Umbilical cord (tissue), 2 donors: ENCODE measurements around the gene DEFB121. TPM values are rescaled to one million over a fixed set of nuclear protein-coding genes. Genes with fewer than 3 reads are reported as not detected.
"Not testable (repeated sequence)": the region's sequence is repeated elsewhere in the genome, so short reads cannot be mapped to it uniquely, and the experiment has no call there.

Experiments used
- DNase-seq: peaks from one replicate; pipeline ENCODE4 v3.0.0-alpha.2; 2015; ENCODE audit warnings: low spot score
- total RNA-seq: library from RNA; depleted of rRNA; stranded (reverse); fragments of >200 nt; gene quantifications from one replicate; pipeline ENCODE4 v1.2.3, GENCODE V29; 2014; ENCODE audit warnings: low replicate concordance; ENCODE audit not compliant: insufficient read depth

DEFB121 gene
- total RNA-seq, result not detected

GRCh38 chr20:31406115-31406514, at the start of gene DEFB121:
DEFB121 (minus strand) TSS chr20:31406215; CDS start chr20:31406152, 63 bp downstream.
- DNase-seq, result no peak

DNA sequence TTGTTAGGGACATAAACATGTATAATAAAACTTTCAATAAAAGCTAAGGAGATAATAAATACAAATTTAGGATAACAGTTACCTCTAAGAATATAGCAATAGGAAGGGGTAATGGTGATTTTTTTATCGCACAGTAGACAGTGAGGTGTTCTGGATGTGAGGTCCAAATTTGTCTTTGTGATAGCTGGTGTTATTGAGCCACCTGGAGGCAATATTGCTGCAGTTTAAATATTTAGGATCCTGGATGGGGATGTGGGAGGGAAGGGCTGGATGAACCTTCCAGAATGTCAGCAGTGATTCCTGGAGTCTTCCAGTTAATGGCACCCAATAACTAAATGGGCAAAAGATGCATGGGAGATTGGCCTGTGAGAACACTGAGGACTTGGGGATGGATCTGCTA, 48.3 kb upstream of the DEFB121 start:
- DNase-seq, result no peak

DNA sequence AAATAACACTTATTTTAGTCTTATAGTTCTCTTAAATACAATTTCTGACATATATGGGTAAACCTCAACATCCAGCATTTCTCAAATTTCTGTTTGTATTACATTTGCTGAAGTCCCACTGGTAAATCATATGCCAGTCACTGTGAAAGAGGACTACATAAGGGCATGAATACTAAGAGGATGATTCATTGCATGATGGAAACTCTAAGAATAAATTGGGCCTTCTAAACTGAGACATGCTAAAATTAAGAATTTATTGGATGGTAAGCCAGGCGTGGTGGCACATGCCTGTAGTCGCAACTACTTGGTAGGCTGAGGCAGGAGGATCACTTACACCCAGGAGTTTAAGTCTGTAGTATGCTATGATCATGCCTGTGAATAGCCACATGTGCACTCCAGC, 46.6 kb upstream of the DEFB121 start:
- DNase-seq, result no peak

GRCh38 chr20:31449511-31450414, 43.7 kb upstream of the DEFB121 start:
- no peak for DNase-seq

DNA sequence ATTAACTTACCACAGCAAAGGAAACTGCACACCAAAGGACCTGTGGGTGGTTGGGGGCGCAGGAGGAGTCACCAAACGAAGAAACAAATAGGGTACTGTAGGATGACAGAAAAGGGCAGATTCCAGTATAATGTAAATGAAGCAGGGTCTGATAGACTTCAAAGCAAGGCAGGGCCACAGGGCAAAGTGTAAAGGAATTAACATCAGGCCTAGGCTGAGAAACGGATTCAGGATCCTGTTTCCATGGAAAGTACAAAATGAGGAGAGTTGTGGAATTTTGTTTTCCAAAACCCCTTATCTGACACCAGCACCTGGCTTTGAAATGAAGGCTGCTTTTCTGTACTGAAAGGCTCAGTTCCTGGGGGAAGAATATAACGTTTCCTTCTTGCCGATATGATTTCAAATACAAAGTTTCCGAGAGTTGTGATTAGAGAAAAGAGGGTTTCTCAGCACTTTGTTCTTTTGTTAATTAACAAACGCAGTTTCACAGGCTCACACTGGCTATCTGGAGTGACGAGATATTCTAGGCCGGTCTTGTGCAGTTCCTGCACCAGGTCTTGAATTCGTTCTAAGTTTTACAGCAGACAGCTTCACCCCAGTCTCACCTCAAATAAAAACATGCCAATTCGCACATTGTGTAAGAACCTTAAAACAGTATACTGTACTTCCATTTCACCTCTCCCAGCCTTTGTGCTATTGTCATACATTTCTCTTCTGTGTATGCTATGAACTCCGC, 40.2 kb upstream of the DEFB121 start:
- DNase-seq, result no peak

DNA sequence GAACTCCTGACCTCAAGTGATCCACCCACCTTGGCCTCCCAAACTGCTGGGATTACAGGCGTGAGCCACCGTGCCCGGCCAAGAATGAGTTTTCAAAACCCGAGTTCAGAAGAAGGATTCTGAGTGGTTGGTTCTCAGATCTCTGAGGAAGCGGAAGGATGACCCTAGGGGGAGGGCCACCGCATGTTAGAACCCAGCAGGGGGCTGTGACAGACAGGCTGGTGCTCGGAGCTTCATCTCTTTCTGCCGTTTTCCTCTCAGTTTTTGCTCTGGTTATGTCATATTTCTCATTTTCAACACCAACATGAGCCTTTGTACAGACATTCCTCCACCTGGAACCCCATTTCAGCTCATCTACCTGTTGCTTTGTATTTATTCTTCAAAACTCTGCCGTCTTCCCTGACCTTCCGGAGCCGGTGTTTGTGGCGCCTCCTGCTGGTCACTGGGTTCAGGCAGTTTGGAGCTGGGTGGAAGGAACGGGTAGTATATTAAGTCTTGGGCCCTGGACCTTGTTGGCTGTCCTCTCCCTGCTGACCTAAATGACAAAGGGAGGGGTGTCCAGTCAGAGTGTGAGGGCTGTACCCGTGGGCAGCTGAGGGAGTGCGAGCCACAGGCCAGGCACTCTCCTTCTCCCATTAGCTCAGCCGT, 34.1 kb upstream of the DEFB121 start, which contains the start of gene DEFB123:
TSS of gene DEFB123 (plus strand) at position 621 of the 648 bp plus-strand sequence. CDS start 67 bp downstream, outside the sequence.
- no peak for DNase-seq

DNA sequence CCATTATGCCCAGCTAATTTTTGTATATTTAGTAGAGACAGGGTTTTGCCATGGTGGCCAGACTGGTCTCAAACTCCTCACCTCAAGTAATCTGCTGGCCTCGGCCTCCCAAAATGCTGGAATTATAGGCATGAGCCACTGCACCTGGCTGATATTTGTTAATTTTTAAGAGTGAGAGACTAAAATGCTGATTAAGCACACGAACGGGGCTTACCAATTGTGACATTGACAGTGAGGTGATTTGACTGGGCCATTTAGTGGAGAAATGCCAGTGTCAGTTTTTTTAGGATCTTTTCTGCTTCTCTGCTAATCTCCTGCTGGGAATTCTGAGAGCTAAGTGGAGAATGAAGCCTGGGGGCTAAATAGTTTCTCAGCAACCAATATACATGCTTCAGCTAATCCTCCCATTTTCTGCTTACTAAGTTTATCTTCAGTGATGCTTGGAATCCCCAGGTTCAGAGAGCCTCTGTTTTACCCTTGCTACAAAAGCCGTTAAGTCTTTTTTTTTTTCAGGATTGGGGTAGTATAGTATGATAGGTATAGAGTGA, 24.6 kb upstream of the DEFB121 start:
- no peak for DNase-seq

- not testable (repeated sequence) for DNase-seq
Observed at GRCh38 chr20:31427576-31427975, 21.6 kb upstream of the DEFB121 start.

GRCh38 chr20:31426891-31427551, 21.0 kb upstream of the DEFB121 start:
- DNase-seq, result not testable (repeated sequence)

- no peak for DNase-seq
Observed at GRCh38 chr20:31425797-31426196, 19.8 kb upstream of the DEFB121 start.

- DNase-seq, result no peak
Observed at GRCh38 chr20:31418307-31418706, 12.3 kb upstream of the DEFB121 start.

DNA sequence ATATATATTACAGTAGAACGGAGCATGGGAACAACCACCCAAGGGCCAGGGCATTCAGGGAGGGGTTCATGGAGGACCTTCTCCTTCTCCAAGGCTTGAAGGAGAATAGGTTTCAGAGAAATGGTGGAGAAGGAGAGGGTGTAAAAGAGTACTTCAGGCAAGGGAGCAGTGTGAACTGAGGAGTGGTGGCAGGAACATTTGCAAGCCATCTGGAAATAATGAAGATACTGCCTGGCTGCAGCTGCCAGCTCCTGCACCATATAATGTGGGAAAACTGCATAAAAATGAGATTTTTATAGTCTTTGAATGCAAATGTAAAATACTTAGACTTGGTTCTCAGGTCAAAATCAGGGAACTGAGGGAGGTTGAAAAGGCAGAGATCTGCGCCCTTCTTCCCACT, 9.6 kb upstream of the DEFB121 start:
- no peak for DNase-seq

GRCh38 chr20:31414381-31414780, 8.4 kb upstream of the DEFB121 start:
- no peak for DNase-seq

GRCh38 chr20:31410011-31410410, 4.0 kb upstream of the DEFB121 start:
- DNase-seq, result no peak

DNA sequence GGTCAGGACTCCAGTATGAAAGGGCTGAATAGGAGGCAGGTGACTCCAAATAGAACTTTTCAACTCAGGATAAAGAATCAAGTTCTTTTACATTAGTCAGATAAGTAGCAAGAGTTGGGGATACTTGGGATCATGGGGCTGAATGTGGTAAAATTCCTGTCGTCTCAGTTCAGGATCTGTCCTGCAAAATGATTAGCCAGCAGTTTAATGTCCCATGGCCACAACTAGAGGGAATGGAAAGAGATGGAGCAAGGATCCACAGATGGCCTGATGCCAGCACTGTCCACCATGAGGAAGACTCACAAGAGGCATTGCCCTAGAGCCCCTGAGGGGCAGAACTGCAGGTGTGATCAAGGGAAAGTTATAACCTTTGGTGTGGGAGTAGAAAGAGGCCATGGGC, 2.1 kb downstream of the DEFB121 start:
- DNase-seq, result no peak

DNA sequence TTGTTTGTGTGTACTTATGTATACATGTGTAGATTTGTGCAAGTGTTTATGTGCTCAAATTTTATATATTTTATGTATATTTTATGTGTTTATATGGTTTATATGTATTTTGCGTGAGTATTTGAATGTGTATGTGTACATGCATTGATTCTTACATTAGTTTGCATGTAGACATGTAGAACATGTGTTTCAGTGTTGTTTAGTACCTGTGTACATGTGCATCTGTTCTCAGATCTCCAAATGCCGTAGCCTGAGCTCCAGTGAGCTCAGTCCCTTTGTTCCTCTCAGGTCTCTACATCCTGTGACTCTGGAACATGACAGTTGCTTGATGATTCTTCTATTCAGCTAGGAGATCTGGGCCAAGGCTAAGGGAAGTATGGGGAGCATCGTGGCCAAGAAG, 11.1 kb downstream of the DEFB121 start:
- no peak for DNase-seq

DNA sequence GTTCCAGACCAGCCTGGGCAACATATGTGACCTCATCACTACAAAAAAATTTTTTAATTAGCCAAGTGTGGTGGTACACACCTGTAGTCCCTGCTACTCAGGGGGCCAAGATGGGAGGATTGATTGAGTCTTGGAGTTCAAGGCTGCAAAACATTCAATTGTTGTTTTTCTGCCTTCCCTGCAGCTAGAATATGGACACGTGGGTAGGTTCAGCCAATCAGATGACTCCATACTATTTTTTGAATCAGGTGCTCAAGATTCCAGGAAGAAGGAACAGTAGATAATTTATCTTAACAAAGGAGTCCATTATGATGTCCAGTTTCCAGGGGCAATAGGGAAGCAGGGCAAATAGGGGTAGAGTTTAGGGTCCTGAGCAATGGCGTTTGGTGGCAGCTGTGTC, 13.2 kb downstream of the DEFB121 start:
- DNase-seq, result no peak

GRCh38 chr20:31390490-31390889, 15.5 kb downstream of the DEFB121 start, which contains the start of gene DEFB119:
DEFB119 (minus strand) TSS chr20:31390590; CDS start chr20:31390483, 107 bp downstream.
- no peak for DNase-seq

- no peak for DNase-seq
Observed at GRCh38 chr20:31374346-31374745, 31.7 kb downstream of the DEFB121 start.

- no peak for DNase-seq
Observed at GRCh38 chr20:31368301-31368700, 37.7 kb downstream of the DEFB121 start, which contains the start of gene DEFB118. DEFB118 (plus strand) TSS chr20:31368601; CDS start chr20:31368651, 50 bp downstream.

- DNase-seq, result not testable (repeated sequence)
Observed at GRCh38 chr20:31364272-31364671, 41.7 kb downstream of the DEFB121 start.
